HG03280 (cell line): Measurements from ENCODE around the gene ANO10.
"Not testable (repeated sequence)": the region's sequence is repeated elsewhere in the genome, so short reads cannot be mapped to it uniquely, and the experiment has no call there.

ENCODE experiments used
- ATAC-seq: cut with Tn5 transposase; IDR thresholded peaks from one replicate; pipeline ENCODE4 v1.9.1; 2021; ENCODE audit warnings: mild to moderate bottlenecking, moderate library complexity; ENCODE audit not compliant: unreplicated experiment

Gene ANO10

DNA sequence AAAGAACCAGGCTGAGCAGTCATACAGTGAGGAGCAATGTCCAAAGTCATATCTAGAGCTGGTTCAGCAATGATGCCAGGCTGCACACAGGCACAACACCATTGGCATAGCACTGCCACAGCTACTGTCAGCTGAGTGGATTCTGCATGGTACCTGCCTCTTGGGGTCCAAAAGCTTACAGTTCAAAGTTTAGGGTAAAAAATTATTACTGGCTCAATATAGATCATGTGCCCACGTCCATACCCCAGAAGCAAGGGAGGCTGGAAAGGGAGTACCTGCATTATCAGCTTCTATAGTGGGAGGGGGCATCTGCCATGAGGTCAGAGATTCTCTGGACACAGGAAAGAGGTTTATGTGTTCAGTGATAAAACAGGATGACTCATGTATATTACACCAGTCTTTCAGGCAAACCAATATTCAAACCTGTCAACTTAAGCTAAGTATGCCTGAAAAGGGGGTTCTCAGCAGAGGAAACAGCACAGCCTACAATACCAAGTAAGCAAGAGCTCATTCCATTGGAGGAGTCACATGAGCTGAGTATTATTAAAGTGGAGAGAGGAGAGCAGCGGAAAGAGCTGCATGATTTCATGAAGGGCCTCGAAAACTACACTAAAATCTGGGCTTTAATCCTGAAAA lies 99.0 kb downstream of the ANO10 start:
- ATAC-seq: no peak

DNA sequence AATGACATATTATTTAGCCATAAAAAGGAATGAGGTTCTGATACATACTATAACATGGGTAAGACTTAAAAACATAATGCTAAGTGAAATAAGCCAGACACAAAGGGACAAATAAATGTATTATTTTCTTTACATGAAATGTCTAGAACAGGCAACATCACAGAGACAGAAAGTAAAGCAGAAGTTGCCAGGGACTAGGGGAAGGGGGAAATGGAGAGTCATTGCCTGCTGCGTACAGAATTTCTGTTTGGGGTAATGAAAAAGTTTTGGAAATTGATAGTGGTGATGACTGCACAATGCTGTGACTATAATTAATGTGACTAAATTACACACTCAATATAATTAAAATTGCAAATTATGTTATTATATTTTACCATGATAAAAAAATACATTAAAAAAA lies 99.9 kb downstream of the ANO10 start:
- no peak for ATAC-seq

DNA sequence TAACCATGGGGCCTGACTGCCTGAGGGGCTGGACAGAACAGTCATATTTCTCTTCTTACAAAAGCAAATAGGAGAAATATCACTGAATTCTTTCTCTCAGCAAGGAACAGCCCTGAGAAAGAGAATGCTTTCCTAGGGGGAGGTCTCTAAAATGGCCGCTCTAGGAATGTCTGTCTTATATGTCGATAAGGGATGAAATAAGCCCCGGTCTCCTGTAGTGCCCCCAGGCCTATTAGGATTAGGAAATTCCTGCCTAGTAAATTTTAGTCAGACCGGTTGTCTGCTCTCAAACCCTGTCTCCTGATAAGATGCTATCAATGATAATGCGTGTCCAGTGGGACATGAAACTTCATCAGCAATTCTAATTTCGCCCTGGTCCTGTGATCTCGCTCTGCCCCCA lies 103.3 kb downstream of the ANO10 start:
- not testable (repeated sequence) for ATAC-seq

DNA sequence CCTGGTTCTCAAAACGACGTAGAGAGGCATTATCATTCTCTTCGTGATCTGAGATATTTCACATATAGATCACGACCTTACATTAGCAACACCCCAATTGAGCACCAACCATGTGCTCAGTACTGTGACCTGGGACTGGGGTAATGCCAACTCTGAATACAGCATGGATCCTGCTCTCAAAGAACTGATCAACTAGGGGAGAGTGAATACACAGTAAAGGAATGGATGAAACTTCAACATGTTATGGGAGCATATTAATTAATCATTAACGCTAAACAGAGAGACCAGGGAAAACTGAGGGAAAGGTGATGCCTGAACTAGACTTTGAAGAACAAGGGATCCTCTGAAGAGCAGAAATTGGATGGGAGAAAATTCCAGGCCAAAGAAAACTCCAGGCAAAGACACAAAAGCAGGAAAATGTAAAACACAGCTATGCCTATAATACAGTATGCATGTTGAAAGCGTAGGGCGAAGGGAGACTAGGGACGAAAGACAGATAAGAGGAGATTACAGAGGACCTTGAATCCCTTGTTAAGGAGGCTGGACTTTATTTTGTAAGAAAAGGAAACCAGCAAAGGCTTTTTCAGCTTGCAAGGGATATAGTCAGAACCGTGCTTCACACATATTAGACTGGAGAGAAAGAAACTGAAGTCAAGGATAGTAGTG lies 105.7 kb downstream of the ANO10 start:
- no peak for ATAC-seq

DNA sequence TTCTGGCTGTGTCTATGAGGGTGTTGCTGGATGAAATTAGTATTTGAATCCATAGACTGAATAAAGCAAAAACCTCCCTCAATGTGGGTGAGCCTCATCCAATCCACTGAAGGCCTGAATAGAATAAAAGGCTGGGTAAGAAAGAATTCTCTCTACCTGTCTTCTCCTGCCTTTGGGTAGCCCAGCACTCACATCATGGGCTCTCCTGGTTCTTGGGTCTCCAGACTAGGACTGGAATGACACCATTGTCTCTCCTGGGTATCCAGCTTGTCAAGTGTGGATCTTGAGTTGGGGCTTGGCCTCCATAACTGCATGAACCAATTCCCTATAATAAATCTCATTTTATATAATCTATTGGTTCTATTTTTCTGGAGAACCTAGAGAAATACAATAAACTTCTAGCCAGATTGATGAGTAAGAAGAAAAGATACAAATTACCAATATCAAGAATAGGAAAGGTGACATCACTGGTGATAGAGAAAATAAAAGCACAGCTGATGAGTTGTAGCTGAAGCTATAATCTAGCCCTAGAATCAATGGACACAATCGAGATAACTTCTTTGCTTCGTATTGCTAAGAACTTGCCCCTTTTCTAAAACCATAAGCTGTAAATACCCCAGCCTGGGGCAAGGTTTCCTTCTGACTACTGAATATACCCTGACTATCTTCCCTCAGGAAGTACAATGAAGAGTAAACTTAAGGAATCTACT lies 106.4 kb downstream of the ANO10 start:
- no peak for ATAC-seq

DNA sequence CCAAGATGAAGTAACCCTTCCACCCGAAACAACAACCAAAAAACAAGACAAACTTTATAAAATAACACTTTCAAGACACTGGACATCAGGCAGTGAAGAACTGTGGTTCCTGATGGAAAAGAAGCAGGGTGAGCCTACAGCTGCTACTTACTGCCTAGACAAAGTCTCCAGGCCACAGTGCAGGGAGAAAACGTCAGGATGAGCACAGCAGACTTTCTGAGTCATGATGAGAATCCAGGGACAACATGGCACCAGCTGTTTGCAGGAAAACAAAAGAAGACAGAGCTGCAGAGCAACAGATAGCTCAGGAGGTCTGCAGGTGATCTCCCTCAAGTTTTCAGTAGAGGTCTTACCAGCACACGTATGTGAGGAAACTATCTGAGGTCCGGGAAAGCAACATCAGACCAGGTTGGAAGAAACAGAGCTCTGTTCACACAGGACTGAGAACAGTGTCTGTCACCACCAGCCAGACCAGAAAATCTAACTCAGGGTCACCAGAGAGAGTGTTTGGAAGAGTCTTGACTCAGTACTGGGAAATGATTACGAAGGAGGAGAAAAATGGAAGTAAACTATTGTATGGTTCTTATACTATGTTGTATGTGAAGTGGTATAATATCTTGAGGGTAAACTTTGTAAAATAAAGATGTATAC lies 108.9 kb downstream of the ANO10 start:
- no peak for ATAC-seq

DNA sequence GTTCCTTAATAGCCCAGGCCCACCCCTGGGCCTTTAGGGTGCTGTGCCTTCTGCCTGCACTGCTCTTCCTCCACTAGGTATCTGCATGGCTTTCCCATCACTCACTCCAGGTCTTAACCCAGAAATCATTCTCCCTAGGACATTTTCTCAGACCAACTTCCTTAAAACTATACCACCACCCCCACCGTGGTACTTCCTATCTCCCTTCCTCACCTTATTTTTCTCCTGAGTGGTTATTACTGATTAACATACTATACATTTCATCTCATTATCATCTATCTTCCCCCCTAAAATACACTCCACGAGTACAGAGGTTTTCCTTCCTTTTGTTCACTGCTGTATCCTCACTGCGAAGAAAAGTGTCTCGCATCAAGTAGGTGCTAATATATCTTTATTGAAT lies 115.2 kb downstream of the ANO10 start:
- ATAC-seq: no peak

DNA sequence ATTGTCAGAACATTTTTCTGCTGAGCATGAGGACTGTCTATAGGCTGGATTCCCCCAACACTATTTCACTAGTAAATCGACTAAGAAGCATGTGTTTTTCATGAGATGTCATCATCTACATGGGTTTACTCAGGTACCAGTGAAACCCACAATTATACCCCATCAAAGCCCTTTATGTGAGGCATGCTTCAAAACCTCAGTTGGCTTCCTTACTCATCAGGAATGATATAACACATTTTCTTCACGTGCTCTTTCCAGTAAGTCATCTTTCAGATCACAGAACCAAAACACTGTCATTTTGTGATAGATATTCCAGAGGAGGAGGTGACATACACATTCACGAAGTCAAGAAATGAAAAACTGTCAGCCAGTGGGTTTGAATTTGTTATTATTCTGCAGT lies 116.5 kb downstream of the ANO10 start:
- ATAC-seq: no peak

DNA sequence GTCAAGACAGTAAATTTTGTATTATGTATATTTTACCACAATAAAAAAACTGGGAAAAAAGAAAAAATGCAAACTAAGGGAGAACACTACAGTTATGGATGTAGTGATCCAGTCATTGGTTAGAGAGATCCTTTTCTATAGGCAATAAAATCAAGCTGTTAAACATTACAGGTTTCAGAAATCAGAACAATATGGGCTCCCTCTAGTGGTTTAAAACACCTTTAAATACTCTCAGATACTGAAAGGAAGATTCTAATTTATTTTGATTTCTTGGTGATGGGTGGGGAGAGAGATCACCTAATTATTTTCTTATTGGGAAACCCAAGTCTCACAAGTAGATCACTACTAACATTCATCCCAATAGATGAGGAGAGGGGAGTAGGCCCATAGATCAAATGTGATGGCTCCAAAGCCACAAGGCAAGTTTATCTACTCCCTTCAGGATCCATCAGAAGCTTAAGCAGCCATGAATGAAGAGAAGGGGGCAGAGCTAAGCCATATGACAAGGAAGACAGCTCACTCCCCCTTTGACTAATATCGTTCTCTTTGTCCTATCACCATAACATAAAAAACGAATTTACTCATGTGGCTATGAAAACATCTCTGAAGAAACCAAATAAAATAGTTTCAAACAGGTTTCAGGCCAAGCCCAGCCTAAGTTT lies 118.6 kb downstream of the ANO10 start:
- ATAC-seq: no peak

DNA sequence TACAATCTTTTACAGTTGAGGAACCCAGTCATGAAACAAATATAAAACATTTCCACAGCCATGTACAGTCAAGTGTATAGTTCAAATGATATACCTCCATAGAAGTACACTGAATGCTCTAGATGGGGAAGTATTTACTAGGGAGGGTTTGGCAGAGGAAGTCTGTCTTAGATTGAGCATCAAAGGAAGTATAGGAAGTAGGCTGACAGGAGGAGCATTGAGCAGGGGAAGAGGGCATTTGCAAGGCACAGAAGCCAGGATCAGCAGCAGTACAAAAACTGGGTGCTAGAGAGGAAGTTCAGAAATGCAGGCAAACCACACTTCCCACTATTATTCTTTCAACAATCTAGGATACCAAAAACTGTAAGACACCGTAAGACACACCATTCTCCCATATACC lies 122.6 kb downstream of the ANO10 start:
- ATAC-seq: no peak

DNA sequence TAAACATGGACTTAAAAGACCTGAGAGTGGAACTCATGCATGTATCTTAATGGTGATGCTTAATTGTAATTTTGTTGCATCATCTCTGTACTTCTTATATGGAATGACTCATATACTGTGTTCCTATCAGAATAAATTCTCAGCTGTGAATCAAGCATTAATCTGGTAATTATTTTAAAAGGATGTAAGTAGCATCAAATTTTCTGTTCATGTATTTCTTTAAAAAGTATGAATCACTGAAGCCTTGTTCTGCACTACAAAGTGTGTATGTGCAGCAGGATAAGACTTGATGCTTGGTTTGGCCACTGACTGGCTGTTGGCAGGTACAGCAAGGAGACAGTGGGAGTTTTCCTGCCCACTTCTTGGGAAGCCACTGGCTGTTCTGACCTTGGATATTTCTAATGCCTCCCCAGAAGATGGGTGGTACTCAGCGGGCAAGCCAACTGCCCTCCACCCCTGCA lies 123.9 kb downstream of the ANO10 start:
- no peak for ATAC-seq

DNA sequence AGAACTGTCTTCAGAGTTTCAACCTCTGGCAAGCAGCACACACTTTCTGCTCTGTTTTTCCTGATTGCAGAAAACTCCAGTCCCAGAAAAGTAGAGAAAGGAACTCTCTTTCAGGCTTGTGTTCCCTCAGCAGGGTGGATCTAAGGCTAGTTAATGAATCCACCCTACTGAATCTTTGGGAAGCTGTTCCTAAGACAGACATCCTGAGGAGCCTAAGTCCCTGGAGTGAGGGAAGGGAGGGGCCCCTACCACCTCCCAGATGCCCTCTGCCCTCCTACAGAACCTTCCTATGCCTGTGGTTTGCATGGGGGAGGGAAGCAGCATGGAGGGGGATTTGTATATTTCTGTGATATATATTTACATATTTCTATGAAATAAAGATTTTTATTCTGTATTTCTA lies 124.4 kb downstream of the ANO10 start:
- no peak for ATAC-seq

DNA sequence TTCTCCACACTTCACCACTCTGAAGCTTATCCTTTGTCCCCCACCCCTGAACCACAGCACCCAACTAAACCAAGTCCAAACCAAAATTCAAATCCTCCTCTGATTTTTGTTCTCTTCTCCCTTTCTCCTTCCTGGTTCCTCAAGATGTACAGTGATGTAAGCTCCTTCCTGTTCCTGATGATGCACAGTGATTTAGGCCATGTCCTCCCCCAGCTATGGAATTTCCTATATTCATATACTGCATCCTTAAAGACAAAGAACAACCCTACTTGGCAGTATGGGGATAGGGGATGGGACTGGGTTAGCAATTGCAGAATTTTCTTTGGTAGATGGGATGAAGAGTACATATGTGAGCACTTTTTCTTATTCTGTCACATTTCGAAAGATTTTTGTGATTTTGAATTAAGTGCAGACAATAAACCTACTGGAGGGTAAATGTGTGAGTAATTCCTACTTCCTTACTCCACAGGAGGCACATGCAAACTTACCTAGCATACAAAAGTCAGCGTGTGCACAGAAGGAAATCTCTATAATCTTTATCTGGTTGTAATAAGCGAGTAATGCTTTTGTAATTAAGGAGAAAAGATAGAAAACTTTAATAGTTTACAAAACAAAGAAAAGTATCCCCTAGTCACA lies 125.0 kb downstream of the ANO10 start:
- no peak for ATAC-seq

DNA sequence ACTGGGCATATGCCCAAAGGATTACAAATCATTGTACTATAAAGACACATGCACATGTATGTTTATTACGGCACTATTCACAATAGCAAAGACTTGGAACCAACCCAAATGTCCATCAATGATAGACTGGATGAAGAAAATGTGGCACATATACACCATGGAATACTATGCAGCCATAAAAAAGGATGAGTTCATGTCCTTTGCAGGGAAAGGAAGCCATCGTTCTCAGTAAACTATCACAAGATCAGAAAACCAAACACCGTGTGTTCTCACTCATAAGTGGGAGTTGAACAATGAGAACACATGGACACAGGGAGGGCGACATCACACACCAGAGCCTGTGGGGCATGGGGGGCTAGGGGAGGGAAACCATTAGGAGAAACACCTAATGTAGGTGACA lies 128.9 kb downstream of the ANO10 start:
- not testable (repeated sequence) for ATAC-seq

DNA sequence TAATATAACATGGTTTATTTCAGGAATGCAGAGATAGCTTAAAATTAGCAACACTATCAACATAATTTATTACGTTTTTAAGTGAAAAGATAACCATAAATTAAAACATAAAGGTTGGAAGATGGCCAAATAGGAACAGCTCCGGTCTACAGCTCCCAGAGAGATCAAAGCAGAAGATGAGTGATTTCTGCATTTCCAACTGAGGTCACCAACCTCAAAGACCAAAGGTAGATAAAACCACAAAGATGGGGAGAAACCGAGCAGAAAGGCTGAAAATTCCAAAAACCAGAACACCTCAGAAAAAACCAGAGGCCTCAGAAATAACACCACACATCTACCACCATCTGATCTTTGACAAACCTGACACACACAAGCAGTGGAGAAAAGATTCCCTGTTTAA lies 130.0 kb downstream of the ANO10 start:
- not testable (repeated sequence) for ATAC-seq

DNA sequence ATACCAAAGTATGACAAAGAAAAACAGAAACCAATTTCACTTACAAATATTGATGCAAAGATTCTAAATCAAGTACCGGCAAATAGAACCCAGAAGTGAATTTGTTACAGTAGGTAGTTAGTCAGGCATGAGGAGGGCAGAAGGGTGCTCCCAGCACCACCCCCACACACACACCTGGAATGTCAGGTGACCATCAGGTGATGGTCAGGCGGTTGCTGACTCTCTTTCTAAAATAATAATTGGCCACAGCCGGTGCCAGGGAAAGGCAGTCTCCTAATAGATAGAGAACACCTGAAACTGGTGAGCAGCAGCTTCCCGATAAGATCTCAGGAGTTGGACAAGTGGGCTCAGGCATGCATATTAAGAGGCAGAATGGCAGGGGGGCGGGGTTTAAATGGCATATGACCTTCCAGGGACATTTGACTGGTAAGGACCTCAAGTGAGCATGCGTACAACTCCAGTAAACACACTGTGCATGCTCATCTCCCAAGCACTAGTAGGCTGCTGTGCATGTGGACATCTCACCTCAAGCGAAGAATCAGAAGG lies 131.1 kb downstream of the ANO10 start:
- no peak for ATAC-seq

DNA sequence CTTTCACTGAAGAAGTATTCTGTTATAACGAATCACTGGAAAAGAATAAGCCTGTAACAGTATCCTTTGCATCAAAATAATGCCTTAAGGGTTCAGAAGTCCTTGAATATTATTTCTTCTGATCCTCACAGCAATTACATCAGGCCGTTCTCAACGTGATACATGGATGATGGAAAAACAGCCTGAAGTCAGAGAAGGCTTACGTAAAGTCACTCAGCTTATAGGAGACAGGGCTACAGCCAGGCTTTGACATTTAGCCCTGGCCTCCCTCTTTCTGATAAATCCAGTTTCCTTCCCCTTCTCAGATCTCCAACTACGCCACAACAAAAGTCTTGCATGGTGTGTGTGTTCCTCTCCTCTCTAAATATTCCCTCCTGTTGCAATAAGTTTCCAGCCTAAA lies 131.9 kb downstream of the ANO10 start:
- no peak for ATAC-seq

DNA sequence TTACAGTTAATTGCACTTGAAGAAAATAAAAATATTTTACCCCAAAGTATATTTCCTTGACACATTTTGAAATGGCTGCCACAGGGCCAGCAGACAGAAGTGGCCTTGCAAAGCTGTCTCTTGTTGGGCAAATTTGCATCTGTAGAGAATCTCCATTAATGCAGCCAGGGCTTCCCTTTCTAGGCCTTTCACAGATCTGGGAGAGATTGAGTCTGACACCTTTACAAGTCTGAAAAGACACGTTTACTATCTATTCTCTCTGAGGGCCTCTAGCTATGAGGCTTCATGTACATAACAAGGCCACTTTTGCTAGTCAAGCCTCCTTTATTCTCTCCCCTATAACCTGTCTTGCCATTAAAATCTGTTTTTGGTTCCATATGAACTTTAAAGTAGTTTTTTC lies 135.9 kb downstream of the ANO10 start:
- ATAC-seq: no peak

DNA sequence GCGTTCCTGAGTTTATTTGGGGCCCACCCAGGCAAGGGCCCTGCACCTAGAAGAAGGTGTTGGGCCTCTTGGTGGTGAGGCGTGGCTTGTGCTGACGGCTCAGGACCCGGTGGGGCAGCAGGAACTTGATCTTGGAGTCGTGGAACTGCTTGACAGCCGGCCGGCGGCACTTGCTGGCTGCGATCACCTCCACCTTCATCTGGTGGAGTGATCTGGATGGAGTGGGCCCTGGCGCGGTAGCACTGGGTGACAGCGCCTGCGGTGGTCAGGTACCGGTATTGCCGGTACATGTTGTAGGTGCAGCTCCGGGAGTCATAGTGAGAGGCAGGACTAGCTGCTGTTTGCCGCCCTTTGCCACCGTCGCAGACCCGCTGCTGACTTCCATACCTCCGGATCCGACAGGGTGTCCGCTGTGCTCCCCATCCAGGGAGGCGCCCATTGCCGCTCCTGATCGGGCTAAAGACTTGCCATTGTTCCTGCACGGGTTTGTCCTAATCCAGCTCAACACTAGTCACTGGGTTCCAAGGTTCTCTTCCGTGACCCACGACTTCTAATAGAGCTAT lies 136.8 kb downstream of the ANO10 start:
- ATAC-seq: no peak

DNA sequence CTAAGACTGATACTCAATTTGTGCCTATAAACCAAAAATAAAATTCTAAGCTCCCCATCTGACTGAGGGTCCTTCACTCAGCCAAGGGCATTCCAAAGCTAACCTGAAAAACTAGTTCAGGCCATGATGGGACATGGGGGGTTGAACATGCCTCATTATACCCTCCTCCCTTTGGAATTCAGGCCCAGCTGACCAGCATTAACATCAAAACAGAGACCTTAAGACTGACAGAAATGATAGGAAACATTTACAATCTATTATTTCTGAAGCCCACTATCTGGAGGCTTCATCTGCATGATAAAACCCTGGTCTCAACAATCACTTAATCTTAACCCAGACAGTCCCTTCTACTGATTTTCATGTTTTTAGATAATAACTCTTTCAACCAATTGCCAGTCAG lies 140.4 kb downstream of the ANO10 start:
- ATAC-seq: no peak
